Loucy (cell line): ENCODE results near the gene TMEM183A.

Experiments used
- CTCF ChIP-seq: fragments of 200-600 bp; sonication (generic); conservative IDR thresholded peaks from 2 replicates; pipeline ENCODE4 v1.5.1; 2014; ENCODE audit warnings: mild to moderate bottlenecking, antibody characterized with exemption, low read length
- EZH2phosphoT487 ChIP-seq: fragments of 200-600 bp; IDR thresholded peaks from 2 replicates; pipeline ENCODE4 v1.6.1; 2018; ENCODE audit warnings: antibody characterized with exemption, mild to moderate bottlenecking, moderate library complexity, borderline replicate concordance

GRCh38 chr1:202987922-202988583, 19.1 kb upstream of the TMEM183A start:
- no peak for TF ChIP-seq CTCF
- TF ChIP-seq EZH2phosphoT487, result no peak
